IMR-90 (cell line): Measurements from ENCODE around the gene SPINT1. TPM values are rescaled to one million over a fixed set of nuclear protein-coding genes. Genes with fewer than 3 reads are reported as not detected.

Experiments
- ATAC-seq: fragments of 200-7000 bp; cut with Tn5 transposase; 2 replicates; pipeline ENCODE4 v1.9.1; 2020; ENCODE audit warnings: low read depth, mild to moderate bottlenecking, moderate library complexity
- BruUV-seq: library from RNA; stranded (reverse); fragments of 400-500 nt; replicated peaks from 2 replicates; lab custom pipeline; 2021; lab: Mats Ljungman, UMichigan
- CTCF ChIA-PET: fragments of 300-600 bp; formaldehyde crosslinking; extraction: SDS; loops from one replicate; lab custom pipeline; 2021; ENCODE audit warnings: antibody characterized with exemption; lab: Yijun Ruan, JAX
- POLR2A ChIA-PET: fragments of 300-600 bp; sonication (Branson Sonifier 250); formaldehyde crosslinking; loops from one replicate; lab custom pipeline; 2022; ENCODE audit warnings: antibody characterized with exemption; ENCODE audit not compliant: unreplicated experiment; lab: Charles Lee
- DNase-seq: peaks from one replicate; pipeline ENCODE4 v3.0.0; 2013
- H2AFZ ChIP-seq: replicated peaks from 2 replicates; pipeline ENCODE3; 2013; ENCODE audit warnings: low read length, mild to moderate bottlenecking; ENCODE audit not compliant: poor library complexity
- H2AK5ac ChIP-seq: 2 replicates; pipeline ENCODE4 v1.6.1; 2013; ENCODE audit warnings: low read depth, low read length, inconsistent platforms
- H2AK9ac ChIP-seq: replicated peaks from 2 replicates; pipeline ENCODE3; 2013; ENCODE audit warnings: mild to moderate bottlenecking, low read depth, low read length, moderate library complexity; ENCODE audit not compliant: poor library complexity
- H2BK120ac ChIP-seq: 2 replicates; pipeline ENCODE4 v1.6.1; 2013; ENCODE audit warnings: low read depth, low read length, inconsistent platforms
- H2BK15ac ChIP-seq: 3 replicates; pipeline ENCODE4 v1.6.1; 2013; ENCODE audit warnings: low read depth, low read length, inconsistent platforms
- H2BK20ac ChIP-seq: 2 replicates; pipeline ENCODE4 v1.6.1; 2013; ENCODE audit warnings: low read depth, mild to moderate bottlenecking, inconsistent platforms, low read length, moderate library complexity
- H2BK5ac ChIP-seq: 2 replicates; pipeline ENCODE4 v1.6.1; 2013; ENCODE audit warnings: mild to moderate bottlenecking, low read depth, low read length, inconsistent platforms; ENCODE audit not compliant: poor library complexity, severe bottlenecking
- H3K14ac ChIP-seq: replicated peaks from 2 replicates; pipeline ENCODE4 v1.6.1; 2013; ENCODE audit warnings: low read depth, low read length, inconsistent platforms
- H3K18ac ChIP-seq: 2 replicates; pipeline ENCODE4 v1.6.1; 2013; ENCODE audit warnings: low read depth, low read length, control low read depth
- H3K23ac ChIP-seq: 2 replicates; pipeline ENCODE4 v1.6.1; 2013; ENCODE audit warnings: low read depth, low read length, inconsistent platforms
- H3K27ac ChIP-seq: 2 replicates; pipeline ENCODE4 v1.5.1; 2013; ENCODE audit warnings: mild to moderate bottlenecking, control low read depth, low read length; ENCODE audit not compliant: insufficient read depth
- H3K27me3 ChIP-seq: 2 replicates; pipeline ENCODE4 v1.6.1; 2013; ENCODE audit warnings: low read length; ENCODE audit not compliant: control insufficient read depth, insufficient read depth
- H3K36me3 ChIP-seq: 2 replicates; pipeline ENCODE4 v1.6.1; 2013; ENCODE audit warnings: low read length, mixed read lengths; ENCODE audit not compliant: control insufficient read depth, insufficient read depth
- H3K4ac ChIP-seq: 2 replicates; pipeline ENCODE4 v1.6.1; 2013; ENCODE audit warnings: low read depth, low read length, inconsistent platforms
- H3K4me1 ChIP-seq: 2 replicates; pipeline ENCODE4 v1.6.1; 2013; ENCODE audit warnings: low read length, mixed read lengths; ENCODE audit not compliant: control insufficient read depth, insufficient read depth
- H3K4me2 ChIP-seq: 2 replicates; pipeline ENCODE4 v1.6.1; 2013; ENCODE audit warnings: low read depth, mild to moderate bottlenecking, control low read depth, low read length, moderate library complexity
- H3K4me3 ChIP-seq: 2 replicates; pipeline ENCODE4 v1.5.1; 2013; ENCODE audit warnings: low read depth, mild to moderate bottlenecking, control low read depth, low read length, moderate library complexity; ENCODE audit not compliant: insufficient read depth
- H3K56ac ChIP-seq: 2 replicates; pipeline ENCODE4 v1.6.1; 2013; ENCODE audit warnings: low read length, inconsistent platforms; ENCODE audit not compliant: insufficient read depth; ENCODE audit errors: extremely low read depth
- H3K79me1 ChIP-seq, 2 experiments: 2 replicates each; pipeline ENCODE4 v1.6.1; 2013; ENCODE audit warnings: low read length in 2 of 2, inconsistent platforms in 1 of 2, low read depth in 1 of 2
- H3K9ac ChIP-seq: 2 replicates; pipeline ENCODE4 v1.6.1; 2013; ENCODE audit warnings: low read depth, low read length, control low read depth
- H3K9me1 ChIP-seq: 2 replicates; pipeline ENCODE4 v1.6.1; 2013; ENCODE audit warnings: low read length, inconsistent platforms; ENCODE audit not compliant: insufficient read depth
- H3K9me3 ChIP-seq: 2 replicates; pipeline ENCODE4 v1.6.1; 2013; ENCODE audit warnings: low read length; ENCODE audit not compliant: control insufficient read depth, insufficient read depth
- H4K20me1 ChIP-seq: 2 replicates; pipeline ENCODE4 v1.6.1; 2013; ENCODE audit warnings: low read length, inconsistent platforms; ENCODE audit not compliant: insufficient read depth
- H4K5ac ChIP-seq: 2 replicates; pipeline ENCODE4 v1.6.1; 2013; ENCODE audit warnings: mild to moderate bottlenecking, low read depth, low read length, control low read depth
- H4K8ac ChIP-seq, 2 experiments: 2 replicates each; pipeline ENCODE4 v1.6.1; 2013; ENCODE audit warnings: low read depth in 2 of 2, low read length in 2 of 2, control low read depth in 1 of 2, inconsistent platforms in 1 of 2
- H4K91ac ChIP-seq: 2 replicates; pipeline ENCODE4 v1.6.1; 2013; ENCODE audit warnings: low read depth, low read length, inconsistent platforms; ENCODE audit not compliant: insufficient read depth
- BHLHE40 ChIP-seq: fragments of 150-350 bp; IDR thresholded peaks from 2 replicates; pipeline ENCODE4 v1.6.1; 2016; ENCODE audit warnings: mild to moderate bottlenecking, low read depth, low read length
- CEBPB ChIP-seq: IDR thresholded peaks from 2 replicates; pipeline ENCODE4 v1.6.1; 2012; ENCODE audit warnings: low read depth, low read length, improper control_type of control experiment
- CHD1 ChIP-seq: IDR thresholded peaks from 2 replicates; pipeline ENCODE4 v1.6.1; 2012; ENCODE audit warnings: low read depth, low read length, improper control_type of control experiment
- FOS ChIP-seq: fragments of 150-350 bp; IDR thresholded peaks from 2 replicates; pipeline ENCODE4 v1.6.1; 2016; ENCODE audit warnings: low read depth, low read length
- MAFK ChIP-seq: IDR thresholded peaks from 2 replicates; pipeline ENCODE4 v1.6.1; 2012; ENCODE audit warnings: low read depth, low read length, improper control_type of control experiment
- MAZ ChIP-seq: IDR thresholded peaks from 2 replicates; pipeline ENCODE4 v1.6.1; 2012; ENCODE audit warnings: low read depth, mild to moderate bottlenecking, low read length, improper control_type of control experiment, moderate library complexity, borderline replicate concordance
- MXI1 ChIP-seq: IDR thresholded peaks from 2 replicates; pipeline ENCODE4 v1.6.1; 2012; ENCODE audit warnings: low read depth, mild to moderate bottlenecking, low read length, moderate library complexity, borderline replicate concordance
- NFE2L2 ChIP-seq: fragments of 150-350 bp; IDR thresholded peaks from 2 replicates; pipeline ENCODE4 v1.6.1; 2016; ENCODE audit warnings: low read depth, mild to moderate bottlenecking, low read length
- POLR2A ChIP-seq: IDR thresholded peaks from 2 replicates; pipeline ENCODE4 v1.6.1; 2012; ENCODE audit warnings: mild to moderate bottlenecking, low read depth, low read length
- RAD21 ChIP-seq: IDR thresholded peaks from 2 replicates; pipeline ENCODE4 v1.6.1; 2012; ENCODE audit warnings: low read length, improper control_type of control experiment
- RCOR1 ChIP-seq: IDR thresholded peaks from 2 replicates; pipeline ENCODE4 v1.6.1; 2012; ENCODE audit warnings: mild to moderate bottlenecking, low read length, improper control_type of control experiment; ENCODE audit not compliant: insufficient replicate concordance
- RFX5 ChIP-seq: IDR thresholded peaks from 2 replicates; pipeline ENCODE4 v1.8.0; 2012; ENCODE audit warnings: low read depth, mild to moderate bottlenecking, low read length, moderate library complexity
- SMC3 ChIP-seq: fragments of 150-350 bp; IDR thresholded peaks from 2 replicates; pipeline ENCODE4 v1.6.1; 2016; ENCODE audit warnings: low read depth, mild to moderate bottlenecking, antibody characterized with exemption, low read length, moderate library complexity
- WGBS, 2 experiments: methylation state at CpG; one replicate each; pipeline versions ENCODE4 v1.1.5 to v1.1.7; 2013; ENCODE audit warnings: missing lambda C conversion rate in 2 of 2; ENCODE audit not compliant: insufficient read length in 1 of 2; ENCODE audit errors: extremely low coverage in 2 of 2; 5-methylcytosine and 5-hydroxymethylcytosine counted together
- dilution Hi-C: fragments of 300-500 bp; cut with HindIII; formaldehyde crosslinking; loops from one replicate; pipeline ENCODE4 v1.14.3; 2018; ENCODE audit warnings: low sequenced_read_pairs; ENCODE audit not compliant: unreplicated experiment
- in situ Hi-C: fragments of 300-500 bp; cut with MboI; formaldehyde crosslinking; loops from 3 replicates; pipeline ENCODE4 v1.14.3; 2019; ENCODE audit warnings: low sequenced_read_pairs, inconsistent platforms, mixed read lengths
- intact Hi-C: fragments of 100-400 bp; cut with micrococcal nuclease; formaldehyde crosslinking; loops from 2 replicates; pipeline ENCODE4 v1.10.0; 2022
- polyA plus RNA-seq, 3 experiments: library from polyadenylated mRNA; depleted of rRNA; stranded (reverse); fragments of >200 nt; gene quantifications; 2 replicates each; pipeline ENCODE4 v1.2.3, GENCODE V29; 2012; ENCODE audit warnings: low replicate concordance in 1 of 3
- total RNA-seq: library from RNA; depleted of rRNA; stranded (reverse); fragments of >200 nt; gene quantifications from 2 replicates; pipeline ENCODE4 v1.2.3, GENCODE V29; 2012
- TF ChIP-seq, protein P1 (sequence below): fragments of 150-350 bp; IDR thresholded peaks from 2 replicates; pipeline ENCODE4 v1.6.1; 2017; ENCODE audit warnings: mild to moderate bottlenecking, antibody characterized with exemption, low read length, low read depth
- TF ChIP-seq, protein P2 (sequence below): fragments of 150-350 bp; IDR thresholded peaks from 2 replicates; pipeline ENCODE4 v1.6.1; 2016; ENCODE audit warnings: low read depth, mild to moderate bottlenecking, low read length, moderate library complexity, borderline replicate concordance
- TF ChIP-seq, protein P3 (sequence below): conservative IDR thresholded peaks from 2 replicates; pipeline ENCODE4 v1.5.1; 2012; ENCODE audit warnings: mild to moderate bottlenecking, low read depth, low read length, improper control_type of control experiment

SPINT1 gene
- total and polyA plus RNA-seq, 2 of the 4 experiments (the other 2 are of a cell fraction): 0.90 to 2.1 TPM

DNA sequence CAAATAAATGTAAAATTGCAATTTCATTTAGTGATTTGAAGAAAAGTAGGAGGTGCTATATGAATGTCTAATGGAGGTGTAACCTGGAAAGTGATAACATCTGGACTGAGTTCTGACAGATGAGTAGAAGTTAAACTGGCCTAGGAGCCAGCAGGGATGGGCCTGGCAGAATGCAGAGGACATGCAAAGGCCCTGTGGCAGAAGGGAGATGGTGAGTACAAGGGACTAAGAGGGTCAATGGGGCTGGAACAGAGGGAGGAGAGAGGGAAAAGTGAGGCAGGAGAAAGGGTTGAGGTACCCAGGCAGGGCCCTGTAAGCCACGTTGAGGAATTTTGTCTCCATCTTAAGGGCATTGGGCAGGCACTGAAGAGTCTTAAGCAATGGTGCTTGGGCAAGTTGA, 12.0 kb upstream of the SPINT1 start:
- Histone ChIP-seq H3K56ac (no peak overlapping the region), H3K9me1 (no peaks in the 10 kb centered on the region), H2AK5ac (no peak overlapping the region), H3K4ac (no peak overlapping the region), H3K23ac (no peak overlapping the region), H3K18ac (no peak overlapping the region), H3K36me3 (no peaks in the 10 kb centered on the region), H2BK20ac (no peak overlapping the region), H4K20me1 (no peaks in the 10 kb centered on the region), H2BK15ac (no peak overlapping the region), H2AFZ (no peak overlapping the region), H3K4me2 (no peak overlapping the region), H2AK9ac (no peak overlapping the region), H3K27me3 (peaks cover 6% of the 10 kb centered on the region; the same call in 1 of the 2 replicates), H3K9ac (no peak overlapping the region), H3K9me3 (no peaks in the 10 kb centered on the region), H2BK120ac (no peak overlapping the region), H2BK5ac (no peak overlapping the region), H4K5ac (no peak overlapping the region), H3K14ac (no peak overlapping the region), H4K8ac (no peak overlapping the region), H4K91ac (no peak overlapping the region), H3K27ac (no peak overlapping the region), H3K4me1 (no peaks in the 10 kb centered on the region; the same call in 1 of the 2 replicates), H3K79me1 (no peaks in the 10 kb centered on the region), H3K4me3 (no peak overlapping the region)
- CTCF ChIA-PET: no interaction called here
- DNase-seq (no peak), ATAC-seq (no peak)
- BruUV-seq: no TSS peak
- dilution Hi-C loops: no loop called here
- WGBS, 2 experiments: 60% methylated on average over 1 of the region's 1 CpG; no CpG with 5 or more reads in 1 of the 2 experiments
- intact Hi-C loops: no loop called here
- TF ChIP-seq, protein P1, sequence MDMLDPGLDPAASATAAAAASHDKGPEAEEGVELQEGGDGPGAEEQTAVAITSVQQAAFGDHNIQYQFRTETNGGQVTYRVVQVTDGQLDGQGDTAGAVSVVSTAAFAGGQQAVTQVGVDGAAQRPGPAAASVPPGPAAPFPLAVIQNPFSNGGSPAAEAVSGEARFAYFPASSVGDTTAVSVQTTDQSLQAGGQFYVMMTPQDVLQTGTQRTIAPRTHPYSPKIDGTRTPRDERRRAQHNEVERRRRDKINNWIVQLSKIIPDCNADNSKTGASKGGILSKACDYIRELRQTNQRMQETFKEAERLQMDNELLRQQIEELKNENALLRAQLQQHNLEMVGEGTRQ: no peak
- TF ChIP-seq MXI1 (no peak), RCOR1 (no peak), FOS (no peak), CEBPB (no peak), MAFK (no peak), RAD21 (no peak), MAZ (no peak), NFE2L2 (no peak), BHLHE40 (no peak), SMC3 (no peak), CHD1 (no peak), RFX5 (no peak), POLR2A (no peak)
- TF ChIP-seq, protein P2, sequence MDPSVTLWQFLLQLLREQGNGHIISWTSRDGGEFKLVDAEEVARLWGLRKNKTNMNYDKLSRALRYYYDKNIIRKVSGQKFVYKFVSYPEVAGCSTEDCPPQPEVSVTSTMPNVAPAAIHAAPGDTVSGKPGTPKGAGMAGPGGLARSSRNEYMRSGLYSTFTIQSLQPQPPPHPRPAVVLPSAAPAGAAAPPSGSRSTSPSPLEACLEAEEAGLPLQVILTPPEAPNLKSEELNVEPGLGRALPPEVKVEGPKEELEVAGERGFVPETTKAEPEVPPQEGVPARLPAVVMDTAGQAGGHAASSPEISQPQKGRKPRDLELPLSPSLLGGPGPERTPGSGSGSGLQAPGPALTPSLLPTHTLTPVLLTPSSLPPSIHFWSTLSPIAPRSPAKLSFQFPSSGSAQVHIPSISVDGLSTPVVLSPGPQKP: no peak
- TF ChIP-seq, protein P3, sequence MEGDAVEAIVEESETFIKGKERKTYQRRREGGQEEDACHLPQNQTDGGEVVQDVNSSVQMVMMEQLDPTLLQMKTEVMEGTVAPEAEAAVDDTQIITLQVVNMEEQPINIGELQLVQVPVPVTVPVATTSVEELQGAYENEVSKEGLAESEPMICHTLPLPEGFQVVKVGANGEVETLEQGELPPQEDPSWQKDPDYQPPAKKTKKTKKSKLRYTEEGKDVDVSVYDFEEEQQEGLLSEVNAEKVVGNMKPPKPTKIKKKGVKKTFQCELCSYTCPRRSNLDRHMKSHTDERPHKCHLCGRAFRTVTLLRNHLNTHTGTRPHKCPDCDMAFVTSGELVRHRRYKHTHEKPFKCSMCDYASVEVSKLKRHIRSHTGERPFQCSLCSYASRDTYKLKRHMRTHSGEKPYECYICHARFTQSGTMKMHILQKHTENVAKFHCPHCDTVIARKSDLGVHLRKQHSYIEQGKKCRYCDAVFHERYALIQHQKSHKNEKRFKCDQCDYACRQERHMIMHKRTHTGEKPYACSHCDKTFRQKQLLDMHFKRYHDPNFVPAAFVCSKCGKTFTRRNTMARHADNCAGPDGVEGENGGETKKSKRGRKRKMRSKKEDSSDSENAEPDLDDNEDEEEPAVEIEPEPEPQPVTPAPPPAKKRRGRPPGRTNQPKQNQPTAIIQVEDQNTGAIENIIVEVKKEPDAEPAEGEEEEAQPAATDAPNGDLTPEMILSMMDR: no peak
- POLR2A ChIA-PET: no interaction called here
- in situ Hi-C loops: no loop called here
